GM23338 (cell line): ENCODE results near the gene ACOT6. TPM values are rescaled to one million over a fixed set of nuclear protein-coding genes. Genes with fewer than 3 reads are reported as not detected.

Source experiments
- ATAC-seq: fragments of 200-7000 bp; cut with Tn5 transposase; 3 replicates; pipeline ENCODE4 v1.9.1; 2020
- DNase-seq: peaks from one replicate; pipeline ENCODE4 v3.0.0-alpha.2; 2015; ENCODE audit warnings: low spot score
- H2AFZ ChIP-seq: fragments of 200-600 bp; sonication (generic); 2 replicates; pipeline ENCODE4 v1.8.0; 2016; ENCODE audit warnings: antibody characterized with exemption, mild to moderate bottlenecking, moderate library complexity
- H3F3A ChIP-seq: fragments of 200-600 bp; sonication (generic); replicated peaks from 2 replicates; pipeline ENCODE4 v1.8.0; 2017; ENCODE audit warnings: antibody characterized with exemption, mixed run types, low read depth
- H3K27ac ChIP-seq: fragments of 200-600 bp; sonication (generic); 2 replicates; pipeline ENCODE4 v1.6.1; 2016; ENCODE audit warnings: low read depth
- H3K27me3 ChIP-seq: fragments of 200-600 bp; sonication (generic); 2 replicates; pipeline ENCODE4 v1.8.0; 2016; ENCODE audit warnings: mild to moderate bottlenecking, mixed run types, moderate library complexity; ENCODE audit not compliant: insufficient read depth
- H3K36me3 ChIP-seq: fragments of 200-600 bp; sonication (generic); 2 replicates; pipeline ENCODE4 v1.8.0; 2016; ENCODE audit warnings: mild to moderate bottlenecking; ENCODE audit not compliant: insufficient read depth
- H3K4me1 ChIP-seq: fragments of 200-600 bp; sonication (generic); 2 replicates; pipeline ENCODE4 v1.8.0; 2016; ENCODE audit warnings: mild to moderate bottlenecking, moderate library complexity; ENCODE audit not compliant: insufficient read depth
- H3K4me2 ChIP-seq: fragments of 200-600 bp; sonication (generic); 2 replicates; pipeline ENCODE4 v1.7.1; 2017; ENCODE audit warnings: mixed run types
- H3K4me3 ChIP-seq: fragments of 200-600 bp; sonication (generic); 2 replicates; pipeline ENCODE4 v1.6.1; 2016; ENCODE audit warnings: mixed run types
- H3K79me2 ChIP-seq: fragments of 200-600 bp; sonication (generic); replicated peaks from 2 replicates; pipeline ENCODE4 v1.8.0; 2017; ENCODE audit warnings: mild to moderate bottlenecking; ENCODE audit not compliant: insufficient read depth
- H3K9me2 ChIP-seq: fragments of 200-600 bp; sonication (generic); 2 replicates; pipeline ENCODE4 v1.8.0; 2017; ENCODE audit not compliant: insufficient read depth
- H4K20me1 ChIP-seq: fragments of 200-600 bp; sonication (generic); replicated peaks from 2 replicates; pipeline ENCODE4 v1.8.0; 2017; ENCODE audit warnings: mild to moderate bottlenecking; ENCODE audit not compliant: insufficient read depth
- H3K27ac Mint-ChIP-seq: 2 replicates; pipeline ENCODE4 v1.8.0; 2020; ENCODE audit warnings: inconsistent platforms, mild to moderate bottlenecking, moderate library complexity, mixed read lengths
- H3K27me3 Mint-ChIP-seq: 3 replicates; pipeline ENCODE4 v1.8.0; 2022; ENCODE audit warnings: low read depth, mild to moderate bottlenecking, moderate library complexity, mixed read lengths, inconsistent platforms; ENCODE audit not compliant: insufficient read depth, poor library complexity
- H3K36me3 Mint-ChIP-seq: 3 replicates; pipeline ENCODE4 v1.8.0; 2021; ENCODE audit warnings: low read depth, mild to moderate bottlenecking, inconsistent platforms, moderate library complexity, mixed read lengths
- H3K4me1 Mint-ChIP-seq: 3 replicates; pipeline ENCODE4 v1.8.0; 2020; ENCODE audit warnings: mild to moderate bottlenecking, inconsistent platforms, mixed read lengths
- H3K4me3 Mint-ChIP-seq: 3 replicates; pipeline ENCODE4 v1.8.0; 2021; ENCODE audit warnings: moderate library complexity, mild to moderate bottlenecking, inconsistent platforms, mixed read lengths
- H3K9me3 Mint-ChIP-seq: 3 replicates; pipeline ENCODE4 v1.8.0; 2020; ENCODE audit warnings: moderate library complexity, mild to moderate bottlenecking, inconsistent platforms, mixed read lengths
- CREB1 ChIP-seq: fragments of 250-450 bp; sonication (Bioruptor Pico); IDR thresholded peaks from 2 replicates; pipeline ENCODE4 v1.5.0; 2020; ENCODE audit warnings: low read depth, mild to moderate bottlenecking, moderate library complexity
- EZH2 ChIP-seq: fragments of 200-600 bp; sonication (generic); IDR thresholded peaks from one replicate; pipeline ENCODE4 v1.8.0; 2017; ENCODE audit warnings: antibody characterized with exemption, mild to moderate bottlenecking, low read depth; ENCODE audit not compliant: unreplicated experiment
- EZH2phosphoT487 ChIP-seq: fragments of 200-600 bp; sonication (generic); IDR thresholded peaks from one replicate; pipeline ENCODE4 v1.8.1; 2018; ENCODE audit warnings: antibody characterized with exemption; ENCODE audit not compliant: unreplicated experiment
- JUNB ChIP-seq: IDR thresholded peaks from one replicate; pipeline ENCODE4 v1.6.1; 2016; ENCODE audit warnings: antibody characterized with exemption; ENCODE audit not compliant: unreplicated experiment
- NANOG ChIP-seq: IDR thresholded peaks from 2 replicates; pipeline ENCODE4 v1.6.1; 2016; ENCODE audit warnings: antibody characterized with exemption, borderline replicate concordance
- POLR2AphosphoS5 ChIP-seq: IDR thresholded peaks from 2 replicates; pipeline ENCODE4 v1.6.1; 2016; ENCODE audit warnings: antibody characterized with exemption, low read depth
- STAT1 ChIP-seq: IDR thresholded peaks from one replicate; pipeline ENCODE4 v1.6.1; 2016; ENCODE audit warnings: antibody characterized with exemption; ENCODE audit not compliant: unreplicated experiment
- ZNF114 ChIP-seq: fragments of 250-450 bp; sonication (Bioruptor Pico); IDR thresholded peaks from 2 replicates; pipeline ENCODE4 v1.5.0; 2020; ENCODE audit warnings: mild to moderate bottlenecking, moderate library complexity
- ZNF331 ChIP-seq: fragments of 250-450 bp; sonication (Bioruptor Pico); IDR thresholded peaks from 2 replicates; pipeline ENCODE4 v1.5.0; 2020; ENCODE audit warnings: low read depth, mild to moderate bottlenecking, moderate library complexity
- polyA plus RNA-seq: library from polyadenylated mRNA; unstranded; fragments of >200 nt; fragmentation: Nextera tagmentation; extraction: Ambion mirVana; gene quantifications from 2 replicates; pipeline ENCODE4 v1.2.1, GENCODE V29; 2016
- total RNA-seq: library from RNA; depleted of rRNA; stranded (reverse); fragments of >200 nt; shearing (Covaris generic); gene quantifications from 2 replicates; pipeline ENCODE4 v1.2.3, GENCODE V29; 2014
- TF ChIP-seq, protein P1 (sequence below): fragments of 250-450 bp; sonication (Bioruptor Pico); IDR thresholded peaks from 2 replicates; pipeline ENCODE4 v1.5.0; 2020; ENCODE audit warnings: mild to moderate bottlenecking, moderate library complexity
- TF ChIP-seq, protein P2 (sequence below): IDR thresholded peaks from one replicate; pipeline ENCODE4 v1.6.1; 2018; ENCODE audit warnings: antibody characterized with exemption; ENCODE audit not compliant: unreplicated experiment
- TF ChIP-seq, protein P3 (sequence below): IDR thresholded peaks from 2 replicates; pipeline ENCODE4 v1.6.1; 2016; ENCODE audit warnings: antibody characterized with exemption
- TF ChIP-seq, protein P4 (sequence below), 2 experiments: fragments of 200-600 bp in 1 of 2; sonication (generic) in 1 of 2; conservative IDR thresholded peaks; 2 replicates each; pipeline versions ENCODE4 v1.5.1 to v1.6.1; 2016 to 2017; ENCODE audit warnings: antibody characterized with exemption in 2 of 2, low read depth in 2 of 2, mild to moderate bottlenecking in 2 of 2, moderate library complexity in 1 of 2

The ACOT6 gene
- total and polyA plus RNA-seq, 2 experiments from 2014 or later: 0.44 to 0.83 TPM

DNA sequence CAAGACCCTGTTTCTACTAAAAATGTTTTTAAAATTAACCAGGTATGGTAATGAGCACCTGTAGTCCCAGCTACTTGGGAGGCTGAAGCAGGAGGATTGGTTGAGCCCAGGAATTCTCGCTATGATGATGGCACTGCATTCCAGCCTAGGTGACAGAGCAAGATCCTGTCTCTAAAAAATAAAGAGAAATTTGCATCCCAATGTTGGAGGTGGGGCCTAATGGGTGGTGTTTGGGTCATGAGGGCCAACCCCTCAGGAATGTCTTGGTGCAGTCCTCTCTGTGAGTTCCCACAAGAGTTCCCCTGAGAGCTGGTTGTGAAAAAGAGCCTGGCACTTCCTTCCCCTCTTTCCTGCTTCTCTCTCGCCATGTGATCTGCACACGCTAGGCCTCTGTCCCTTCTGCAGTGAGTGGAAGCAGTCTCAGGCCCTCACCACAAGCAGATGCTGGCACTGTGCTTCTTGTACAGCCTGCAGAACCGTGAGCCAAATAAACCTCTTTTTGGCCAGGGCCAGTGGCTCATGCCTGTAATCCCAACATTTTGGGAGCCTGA is 11.3 kb downstream of the ACOT6 start:
- H3F3A ChIP-seq: no peaks in the 10 kb centered on the region
- H3K4me1 Mint-ChIP-seq: no peaks in the 10 kb centered on the region; the same call in 2 of the 3 replicates
- peak overlapping the region; percentile 76; the same call in 1 of the 2 replicates for H3K27ac ChIP-seq
- peak; percentile 72 for DNase-seq
- no peaks in the 10 kb centered on the region for H4K20me1 ChIP-seq
- ATAC-seq: peak; percentile 32; the same call in 1 of the 3 replicates
- no peak overlapping the region for H3K27ac Mint-ChIP-seq
- H2AFZ ChIP-seq: no peak overlapping the region
- H3K4me2 ChIP-seq: no peak overlapping the region
- no peaks in the 10 kb centered on the region for H3K9me2 ChIP-seq
- H3K27me3 ChIP-seq: no peaks in the 10 kb centered on the region
- H3K27me3 Mint-ChIP-seq: no peaks in the 10 kb centered on the region
- H3K4me3 Mint-ChIP-seq: no peak overlapping the region
- H3K4me3 ChIP-seq: no peak overlapping the region
- no peaks in the 10 kb centered on the region for H3K79me2 ChIP-seq
- H3K9me3 Mint-ChIP-seq: peaks cover 4% of the 10 kb centered on the region; the same call in 1 of the 3 replicates
- TF ChIP-seq, protein P1, sequence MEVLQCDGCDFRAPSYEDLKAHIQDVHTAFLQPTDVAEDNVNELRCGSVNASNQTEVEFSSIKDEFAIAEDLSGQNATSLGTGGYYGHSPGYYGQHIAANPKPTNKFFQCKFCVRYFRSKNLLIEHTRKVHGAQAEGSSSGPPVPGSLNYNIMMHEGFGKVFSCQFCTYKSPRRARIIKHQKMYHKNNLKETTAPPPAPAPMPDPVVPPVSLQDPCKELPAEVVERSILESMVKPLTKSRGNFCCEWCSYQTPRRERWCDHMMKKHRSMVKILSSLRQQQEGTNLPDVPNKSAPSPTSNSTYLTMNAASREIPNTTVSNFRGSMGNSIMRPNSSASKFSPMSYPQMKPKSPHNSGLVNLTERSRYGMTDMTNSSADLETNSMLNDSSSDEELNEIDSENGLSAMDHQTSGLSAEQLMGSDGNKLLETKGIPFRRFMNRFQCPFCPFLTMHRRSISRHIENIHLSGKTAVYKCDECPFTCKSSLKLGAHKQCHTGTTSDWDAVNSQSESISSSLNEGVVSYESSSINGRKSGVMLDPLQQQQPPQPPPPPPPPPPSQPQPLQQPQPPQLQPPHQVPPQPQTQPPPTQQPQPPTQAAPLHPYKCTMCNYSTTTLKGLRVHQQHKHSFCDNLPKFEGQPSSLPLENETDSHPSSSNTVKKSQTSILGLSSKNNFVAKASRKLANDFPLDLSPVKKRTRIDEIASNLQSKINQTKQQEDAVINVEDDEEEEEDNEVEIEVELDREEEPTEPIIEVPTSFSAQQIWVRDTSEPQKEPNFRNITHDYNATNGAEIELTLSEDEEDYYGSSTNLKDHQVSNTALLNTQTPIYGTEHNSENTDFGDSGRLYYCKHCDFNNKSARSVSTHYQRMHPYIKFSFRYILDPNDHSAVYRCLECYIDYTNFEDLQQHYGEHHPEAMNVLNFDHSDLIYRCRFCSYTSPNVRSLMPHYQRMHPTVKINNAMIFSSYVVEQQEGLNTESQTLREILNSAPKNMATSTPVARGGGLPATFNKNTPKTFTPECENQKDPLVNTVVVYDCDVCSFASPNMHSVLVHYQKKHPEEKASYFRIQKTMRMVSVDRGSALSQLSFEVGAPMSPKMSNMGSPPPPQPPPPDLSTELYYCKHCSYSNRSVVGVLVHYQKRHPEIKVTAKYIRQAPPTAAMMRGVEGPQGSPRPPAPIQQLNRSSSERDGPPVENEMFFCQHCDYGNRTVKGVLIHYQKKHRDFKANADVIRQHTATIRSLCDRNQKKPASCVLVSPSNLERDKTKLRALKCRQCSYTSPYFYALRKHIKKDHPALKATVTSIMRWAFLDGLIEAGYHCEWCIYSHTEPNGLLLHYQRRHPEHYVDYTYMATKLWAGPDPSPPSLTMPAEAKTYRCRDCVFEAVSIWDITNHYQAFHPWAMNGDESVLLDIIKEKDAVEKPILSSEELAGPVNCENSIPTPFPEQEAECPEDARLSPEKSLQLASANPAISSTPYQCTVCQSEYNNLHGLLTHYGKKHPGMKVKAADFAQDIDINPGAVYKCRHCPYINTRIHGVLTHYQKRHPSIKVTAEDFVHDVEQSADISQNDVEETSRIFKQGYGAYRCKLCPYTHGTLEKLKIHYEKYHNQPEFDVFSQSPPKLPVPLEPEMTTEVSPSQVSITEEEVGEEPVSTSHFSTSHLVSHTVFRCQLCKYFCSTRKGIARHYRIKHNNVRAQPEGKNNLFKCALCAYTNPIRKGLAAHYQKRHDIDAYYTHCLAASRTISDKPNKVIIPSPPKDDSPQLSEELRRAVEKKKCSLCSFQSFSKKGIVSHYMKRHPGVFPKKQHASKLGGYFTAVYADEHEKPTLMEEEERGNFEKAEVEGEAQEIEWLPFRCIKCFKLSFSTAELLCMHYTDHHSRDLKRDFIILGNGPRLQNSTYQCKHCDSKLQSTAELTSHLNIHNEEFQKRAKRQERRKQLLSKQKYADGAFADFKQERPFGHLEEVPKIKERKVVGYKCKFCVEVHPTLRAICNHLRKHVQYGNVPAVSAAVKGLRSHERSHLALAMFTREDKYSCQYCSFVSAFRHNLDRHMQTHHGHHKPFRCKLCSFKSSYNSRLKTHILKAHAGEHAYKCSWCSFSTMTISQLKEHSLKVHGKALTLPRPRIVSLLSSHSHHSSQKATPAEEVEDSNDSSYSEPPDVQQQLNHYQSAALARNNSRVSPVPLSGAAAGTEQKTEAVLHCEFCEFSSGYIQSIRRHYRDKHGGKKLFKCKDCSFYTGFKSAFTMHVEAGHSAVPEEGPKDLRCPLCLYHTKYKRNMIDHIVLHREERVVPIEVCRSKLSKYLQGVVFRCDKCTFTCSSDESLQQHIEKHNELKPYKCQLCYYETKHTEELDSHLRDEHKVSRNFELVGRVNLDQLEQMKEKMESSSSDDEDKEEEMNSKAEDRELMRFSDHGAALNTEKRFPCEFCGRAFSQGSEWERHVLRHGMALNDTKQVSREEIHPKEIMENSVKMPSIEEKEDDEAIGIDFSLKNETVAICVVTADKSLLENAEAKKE (CRISPR knock-in tag): no peak
- TF ChIP-seq STAT1: no peak
- TF ChIP-seq ZNF114 (CRISPR knock-in tag): no peak
- TF ChIP-seq EZH2phosphoT487: no peak
- TF ChIP-seq, protein P2, sequence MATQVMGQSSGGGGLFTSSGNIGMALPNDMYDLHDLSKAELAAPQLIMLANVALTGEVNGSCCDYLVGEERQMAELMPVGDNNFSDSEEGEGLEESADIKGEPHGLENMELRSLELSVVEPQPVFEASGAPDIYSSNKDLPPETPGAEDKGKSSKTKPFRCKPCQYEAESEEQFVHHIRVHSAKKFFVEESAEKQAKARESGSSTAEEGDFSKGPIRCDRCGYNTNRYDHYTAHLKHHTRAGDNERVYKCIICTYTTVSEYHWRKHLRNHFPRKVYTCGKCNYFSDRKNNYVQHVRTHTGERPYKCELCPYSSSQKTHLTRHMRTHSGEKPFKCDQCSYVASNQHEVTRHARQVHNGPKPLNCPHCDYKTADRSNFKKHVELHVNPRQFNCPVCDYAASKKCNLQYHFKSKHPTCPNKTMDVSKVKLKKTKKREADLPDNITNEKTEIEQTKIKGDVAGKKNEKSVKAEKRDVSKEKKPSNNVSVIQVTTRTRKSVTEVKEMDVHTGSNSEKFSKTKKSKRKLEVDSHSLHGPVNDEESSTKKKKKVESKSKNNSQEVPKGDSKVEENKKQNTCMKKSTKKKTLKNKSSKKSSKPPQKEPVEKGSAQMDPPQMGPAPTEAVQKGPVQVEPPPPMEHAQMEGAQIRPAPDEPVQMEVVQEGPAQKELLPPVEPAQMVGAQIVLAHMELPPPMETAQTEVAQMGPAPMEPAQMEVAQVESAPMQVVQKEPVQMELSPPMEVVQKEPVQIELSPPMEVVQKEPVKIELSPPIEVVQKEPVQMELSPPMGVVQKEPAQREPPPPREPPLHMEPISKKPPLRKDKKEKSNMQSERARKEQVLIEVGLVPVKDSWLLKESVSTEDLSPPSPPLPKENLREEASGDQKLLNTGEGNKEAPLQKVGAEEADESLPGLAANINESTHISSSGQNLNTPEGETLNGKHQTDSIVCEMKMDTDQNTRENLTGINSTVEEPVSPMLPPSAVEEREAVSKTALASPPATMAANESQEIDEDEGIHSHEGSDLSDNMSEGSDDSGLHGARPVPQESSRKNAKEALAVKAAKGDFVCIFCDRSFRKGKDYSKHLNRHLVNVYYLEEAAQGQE: no peak
- no peak for TF ChIP-seq ZNF331 (CRISPR knock-in tag)
- no peak for TF ChIP-seq JUNB
- TF ChIP-seq, protein P3, sequence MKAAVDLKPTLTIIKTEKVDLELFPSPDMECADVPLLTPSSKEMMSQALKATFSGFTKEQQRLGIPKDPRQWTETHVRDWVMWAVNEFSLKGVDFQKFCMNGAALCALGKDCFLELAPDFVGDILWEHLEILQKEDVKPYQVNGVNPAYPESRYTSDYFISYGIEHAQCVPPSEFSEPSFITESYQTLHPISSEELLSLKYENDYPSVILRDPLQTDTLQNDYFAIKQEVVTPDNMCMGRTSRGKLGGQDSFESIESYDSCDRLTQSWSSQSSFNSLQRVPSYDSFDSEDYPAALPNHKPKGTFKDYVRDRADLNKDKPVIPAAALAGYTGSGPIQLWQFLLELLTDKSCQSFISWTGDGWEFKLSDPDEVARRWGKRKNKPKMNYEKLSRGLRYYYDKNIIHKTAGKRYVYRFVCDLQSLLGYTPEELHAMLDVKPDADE: no peak
- TF ChIP-seq, protein P4, sequence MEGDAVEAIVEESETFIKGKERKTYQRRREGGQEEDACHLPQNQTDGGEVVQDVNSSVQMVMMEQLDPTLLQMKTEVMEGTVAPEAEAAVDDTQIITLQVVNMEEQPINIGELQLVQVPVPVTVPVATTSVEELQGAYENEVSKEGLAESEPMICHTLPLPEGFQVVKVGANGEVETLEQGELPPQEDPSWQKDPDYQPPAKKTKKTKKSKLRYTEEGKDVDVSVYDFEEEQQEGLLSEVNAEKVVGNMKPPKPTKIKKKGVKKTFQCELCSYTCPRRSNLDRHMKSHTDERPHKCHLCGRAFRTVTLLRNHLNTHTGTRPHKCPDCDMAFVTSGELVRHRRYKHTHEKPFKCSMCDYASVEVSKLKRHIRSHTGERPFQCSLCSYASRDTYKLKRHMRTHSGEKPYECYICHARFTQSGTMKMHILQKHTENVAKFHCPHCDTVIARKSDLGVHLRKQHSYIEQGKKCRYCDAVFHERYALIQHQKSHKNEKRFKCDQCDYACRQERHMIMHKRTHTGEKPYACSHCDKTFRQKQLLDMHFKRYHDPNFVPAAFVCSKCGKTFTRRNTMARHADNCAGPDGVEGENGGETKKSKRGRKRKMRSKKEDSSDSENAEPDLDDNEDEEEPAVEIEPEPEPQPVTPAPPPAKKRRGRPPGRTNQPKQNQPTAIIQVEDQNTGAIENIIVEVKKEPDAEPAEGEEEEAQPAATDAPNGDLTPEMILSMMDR (conservative IDR thresholded peaks at IDR 0.05; ENCODE audit: low read depth in 2 of 2): no peak
- TF ChIP-seq POLR2AphosphoS5: no peak
- no peak for TF ChIP-seq EZH2
- no peak for TF ChIP-seq CREB1 (CRISPR knock-in tag)
- no peak for TF ChIP-seq NANOG
- H3K4me1 ChIP-seq: no peaks in the 10 kb centered on the region
- H3K36me3 Mint-ChIP-seq: peaks cover 9% of the 10 kb centered on the region; the same call in 2 of the 3 replicates
- H3K36me3 ChIP-seq: no peaks in the 10 kb centered on the region
